ENCODE measurements around the gene LBR. TPM values are rescaled to one million over a fixed set of nuclear protein-coding genes. Genes with fewer than 3 reads are reported as not detected.

Gene LBR
- total RNA-seq, 1 experiment from 2014 or later = 60.9 TPM

DNA sequence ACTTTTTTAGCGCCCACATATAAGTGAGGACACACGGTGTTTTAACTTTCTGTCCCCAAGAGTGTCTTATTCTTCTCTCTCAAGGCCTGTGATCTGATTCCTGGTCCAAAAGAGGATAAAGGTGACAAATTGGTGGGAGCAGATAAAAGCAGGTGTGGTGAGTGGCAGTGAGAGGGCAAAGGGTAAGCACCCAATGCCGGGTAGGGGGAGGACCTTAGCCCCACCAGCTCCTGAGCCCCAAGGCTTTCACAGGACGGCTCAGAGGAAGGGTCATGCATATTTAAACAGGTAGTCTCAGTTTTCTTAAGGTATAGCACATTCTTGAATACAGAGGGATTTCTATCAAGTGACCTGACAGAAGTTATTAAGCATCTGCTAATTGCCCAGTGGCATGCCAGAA, 19.6 kb downstream of the LBR start:
- H3K14ac ChIP-seq (ENCODE audit: insufficient read depth, low read length) = no peak overlapping the region
- H2BK120ac ChIP-seq (ENCODE audit: low read depth, low read length, poor library complexity, severe bottlenecking) = no peak overlapping the region
- H4K20me1 ChIP-seq (ENCODE audit: control insufficient read depth, insufficient read depth, insufficient read length) = no peaks in the 10 kb centered on the region
- H3K79me2 ChIP-seq (ENCODE audit: insufficient read depth, low read length) = no peaks in the 10 kb centered on the region
- H3K4ac ChIP-seq (ENCODE audit: low read depth, low read length) = no peak overlapping the region
- Mint-ChIP-seq H3K27me3 (ENCODE audit: low read depth) (no peaks in the 10 kb centered on the region), H3K27ac (peak overlapping the region in 1 of 3 experiments; percentile 30; a peak in 1 of 7 replicates), H3K4me3 (no peak overlapping the region), H3K4me1 (peaks cover 24 to 29% of the 10 kb centered on the region in 2 experiments), H3K36me3 (ENCODE audit: insufficient read depth in 1 of 3, low read depth in 3 of 3) (peaks cover 22 to 62% (median 47%) of the 10 kb centered on the region in 3 experiments; a peak in 6 of 7 replicates), H3K9me3 (no peaks in the 10 kb centered on the region)
- no peak overlapping the region for H3K23ac ChIP-seq (ENCODE audit: insufficient read length, low read depth, low read length)
- TF ChIP-seq, protein P1, sequence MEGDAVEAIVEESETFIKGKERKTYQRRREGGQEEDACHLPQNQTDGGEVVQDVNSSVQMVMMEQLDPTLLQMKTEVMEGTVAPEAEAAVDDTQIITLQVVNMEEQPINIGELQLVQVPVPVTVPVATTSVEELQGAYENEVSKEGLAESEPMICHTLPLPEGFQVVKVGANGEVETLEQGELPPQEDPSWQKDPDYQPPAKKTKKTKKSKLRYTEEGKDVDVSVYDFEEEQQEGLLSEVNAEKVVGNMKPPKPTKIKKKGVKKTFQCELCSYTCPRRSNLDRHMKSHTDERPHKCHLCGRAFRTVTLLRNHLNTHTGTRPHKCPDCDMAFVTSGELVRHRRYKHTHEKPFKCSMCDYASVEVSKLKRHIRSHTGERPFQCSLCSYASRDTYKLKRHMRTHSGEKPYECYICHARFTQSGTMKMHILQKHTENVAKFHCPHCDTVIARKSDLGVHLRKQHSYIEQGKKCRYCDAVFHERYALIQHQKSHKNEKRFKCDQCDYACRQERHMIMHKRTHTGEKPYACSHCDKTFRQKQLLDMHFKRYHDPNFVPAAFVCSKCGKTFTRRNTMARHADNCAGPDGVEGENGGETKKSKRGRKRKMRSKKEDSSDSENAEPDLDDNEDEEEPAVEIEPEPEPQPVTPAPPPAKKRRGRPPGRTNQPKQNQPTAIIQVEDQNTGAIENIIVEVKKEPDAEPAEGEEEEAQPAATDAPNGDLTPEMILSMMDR (conservative IDR thresholded peaks at IDR 0.05) = no peak
- no peak overlapping the region for H2BK15ac ChIP-seq (ENCODE audit: low read depth, low read length)
- H2AK5ac ChIP-seq (ENCODE audit: insufficient read length, low read length) = no peak overlapping the region
- H2BK20ac ChIP-seq (ENCODE audit: low read depth, low read length, poor library complexity, severe bottlenecking) = no peak overlapping the region
- H3K18ac ChIP-seq (ENCODE audit: insufficient read length, low read depth, low read length) = no peak overlapping the region
- DNase-seq = no peak
- no peak overlapping the region for H2BK12ac ChIP-seq (ENCODE audit: insufficient read length, low read depth, low read length)
- WGBS (ENCODE audit: extremely low coverage, insufficient read length, low lambda C conversion rate) = 100% methylated on average over 1 of the region's 4 CpGs
- H3T11ph ChIP-seq (ENCODE audit: low read length) = no peak overlapping the region
- H3K9me3 ChIP-seq (ENCODE audit: control insufficient read depth, low read depth, low read length) = no peaks in the 10 kb centered on the region
- no peak overlapping the region for H3K4me2 ChIP-seq (ENCODE audit: insufficient read depth, insufficient read length, low read length)
- H3K27ac ChIP-seq (ENCODE audit: insufficient read length, low read depth, low read length) = no peak overlapping the region
- no peaks in the 10 kb centered on the region for H3K79me1 ChIP-seq (ENCODE audit: insufficient read depth, low read depth, low read length, poor library complexity, severe bottlenecking)
- H2AFZ ChIP-seq (ENCODE audit: low read length) = no peak overlapping the region
- H4K8ac ChIP-seq (replicated peaks; ENCODE audit: insufficient read length, low read depth, low read length) = no peak overlapping the region
- H4K91ac ChIP-seq (ENCODE audit: insufficient read length, low read depth, low read length) = no peak overlapping the region
- H2BK5ac ChIP-seq (ENCODE audit: insufficient read length, low read length) = no peak overlapping the region
- no peaks in the 10 kb centered on the region; the same call in 1 of the 2 replicates for H3K4me1 ChIP-seq (ENCODE audit: insufficient read depth, low read length)
- H3K23me2 ChIP-seq (ENCODE audit: insufficient read length, low read depth, low read length, poor library complexity, severe bottlenecking) = no peaks in the 10 kb centered on the region
- no peak overlapping the region for H4K5ac ChIP-seq (ENCODE audit: insufficient read length, low read depth, low read length)
- no peaks in the 10 kb centered on the region for H3K27me3 ChIP-seq (ENCODE audit: insufficient read depth, low read length)
- no peak overlapping the region for H3K9ac ChIP-seq (ENCODE audit: extremely low read depth, insufficient read length, low read length)
- H3K56ac ChIP-seq (ENCODE audit: insufficient read length, low read depth, low read length) = no peak overlapping the region
